HepG2 (cell line): ENCODE results near the gene LINC00237. TPM values are rescaled to one million over a fixed set of nuclear protein-coding genes. Genes with fewer than 3 reads are reported as not detected.

ENCODE experiments used
- AKAP8 ChIP-seq: sonication (generic); formaldehyde crosslinking; IDR thresholded peaks from 2 replicates; pipeline ENCODE4 v1.5.1; 2020; ENCODE audit warnings: mild to moderate bottlenecking, missing genetic modification reagents
- ARID2 ChIP-seq: sonication (generic); formaldehyde crosslinking; IDR thresholded peaks from 2 replicates; pipeline ENCODE4 v1.8.1; 2022; ENCODE audit warnings: mild to moderate bottlenecking, missing genetic modification reagents, borderline replicate concordance
- BATF2 ChIP-seq: sonication (generic); formaldehyde crosslinking; IDR thresholded peaks from 2 replicates; pipeline ENCODE4 v1.8.0; 2022; ENCODE audit warnings: mild to moderate bottlenecking, missing genetic modification reagents, moderate library complexity
- CERS6 ChIP-seq: sonication (generic); formaldehyde crosslinking; IDR thresholded peaks from 2 replicates; pipeline ENCODE4 v1.5.0; 2020; ENCODE audit warnings: missing genetic modification reagents
- FOSL1 ChIP-seq: sonication (generic); formaldehyde crosslinking; IDR thresholded peaks from 2 replicates; pipeline ENCODE4 v1.9.0; 2021; ENCODE audit warnings: missing genetic modification reagents, borderline replicate concordance
- FOXK2 ChIP-seq: fragments of 450-650 bp; IDR thresholded peaks from 2 replicates; pipeline ENCODE4 v1.6.1; 2016
- HHEX ChIP-seq: IDR thresholded peaks from 2 replicates; pipeline ENCODE4 v1.6.1; 2016; ENCODE audit warnings: control low read depth
- NR2F2 ChIP-seq: IDR thresholded peaks from 2 replicates; pipeline ENCODE4 v1.6.1; 2012; ENCODE audit warnings: low read depth, inconsistent platforms, borderline replicate concordance
- PREB ChIP-seq: sonication (generic); formaldehyde crosslinking; IDR thresholded peaks from 2 replicates; pipeline ENCODE4 v1.4.0; 2020; ENCODE audit warnings: missing genetic modification reagents
- REPIN1 ChIP-seq: sonication (generic); formaldehyde crosslinking; IDR thresholded peaks from 2 replicates; pipeline ENCODE4 v1.8.0; 2022; ENCODE audit warnings: missing genetic modification reagents, low read depth, mild to moderate bottlenecking, borderline replicate concordance
- SETDB1 ChIP-seq: sonication (generic); formaldehyde crosslinking; IDR thresholded peaks from 2 replicates; pipeline ENCODE4 v1.5.1; 2020; ENCODE audit warnings: missing genetic modification reagents, mild to moderate bottlenecking, borderline replicate concordance
- SMYD3 ChIP-seq: sonication (generic); formaldehyde crosslinking; IDR thresholded peaks from 2 replicates; pipeline ENCODE4 v1.8.1; 2023; ENCODE audit warnings: mild to moderate bottlenecking, missing genetic modification reagents
- SRSF4 ChIP-seq: fragments of 200-400 bp; formaldehyde crosslinking; IDR thresholded peaks from one replicate; pipeline ENCODE4 v1.6.1; 2018; ENCODE audit warnings: mild to moderate bottlenecking, low read depth, low read length, moderate library complexity; ENCODE audit not compliant: poor library complexity, severe bottlenecking
- ZFP37 ChIP-seq: sonication (generic); formaldehyde crosslinking; IDR thresholded peaks from 2 replicates; pipeline ENCODE4 v1.4.0; 2020; ENCODE audit warnings: missing genetic modification reagents, borderline replicate concordance
- ZFP82 ChIP-seq: sonication (generic); formaldehyde crosslinking; IDR thresholded peaks from 2 replicates; pipeline ENCODE4 v1.5.1; 2020; ENCODE audit warnings: mild to moderate bottlenecking, missing genetic modification reagents, borderline replicate concordance
- ZNF10 ChIP-seq: sonication (generic); formaldehyde crosslinking; IDR thresholded peaks from 2 replicates; pipeline ENCODE4 v1.4.0; 2020; ENCODE audit warnings: mild to moderate bottlenecking, low read depth, missing genetic modification reagents, borderline replicate concordance
- ZNF274 ChIP-seq: sonication (generic); formaldehyde crosslinking; IDR thresholded peaks from 2 replicates; pipeline ENCODE4 v1.5.1; 2020; ENCODE audit warnings: mild to moderate bottlenecking, missing genetic modification reagents
- ZNF331 ChIP-seq: sonication (generic); formaldehyde crosslinking; IDR thresholded peaks from 2 replicates; pipeline ENCODE4 v1.4.0; 2020; ENCODE audit warnings: missing genetic modification reagents
- ZNF343 ChIP-seq: sonication (generic); formaldehyde crosslinking; IDR thresholded peaks from 2 replicates; pipeline ENCODE4 v1.4.0; 2020; ENCODE audit warnings: mild to moderate bottlenecking, missing genetic modification reagents
- ZNF501 ChIP-seq: sonication (generic); formaldehyde crosslinking; IDR thresholded peaks from 2 replicates; pipeline ENCODE4 v1.5.1; 2020; ENCODE audit warnings: mild to moderate bottlenecking, moderate library complexity, missing genetic modification reagents
- ZNF543 ChIP-seq: sonication (generic); formaldehyde crosslinking; IDR thresholded peaks from 2 replicates; pipeline ENCODE4 v1.4.0; 2020; ENCODE audit warnings: mild to moderate bottlenecking, missing genetic modification reagents
- ZNF549 ChIP-seq: sonication (generic); formaldehyde crosslinking; IDR thresholded peaks from 2 replicates; pipeline ENCODE4 v1.5.0; 2020; ENCODE audit warnings: missing genetic modification reagents
- ZNF564 ChIP-seq: sonication (generic); formaldehyde crosslinking; IDR thresholded peaks from 2 replicates; pipeline ENCODE4 v1.8.1; 2023; ENCODE audit warnings: mild to moderate bottlenecking, missing genetic modification reagents
- ZNF703 ChIP-seq: sonication (generic); formaldehyde crosslinking; IDR thresholded peaks from 2 replicates; pipeline ENCODE4 v1.5.1; 2020; ENCODE audit warnings: missing genetic modification reagents, mild to moderate bottlenecking, moderate library complexity, borderline replicate concordance
- ZNF737 ChIP-seq: sonication (generic); formaldehyde crosslinking; IDR thresholded peaks from 2 replicates; pipeline ENCODE4 v1.5.0; 2020; ENCODE audit warnings: missing genetic modification reagents, mild to moderate bottlenecking, borderline replicate concordance
- ZNF782 ChIP-seq: sonication (generic); formaldehyde crosslinking; IDR thresholded peaks from 2 replicates; pipeline ENCODE4 v1.4.0; 2020; ENCODE audit warnings: missing genetic modification reagents, mild to moderate bottlenecking, borderline replicate concordance
- ZZZ3 ChIP-seq: sonication (generic); formaldehyde crosslinking; IDR thresholded peaks from 2 replicates; pipeline ENCODE4 v1.4.0; 2020; ENCODE audit warnings: missing genetic modification reagents, mild to moderate bottlenecking, borderline replicate concordance
- polyA plus RNA-seq, 8 experiments: library from polyadenylated mRNA; depleted of rRNA in 3 of 8; stranded (reverse) in 7 of 8; unstranded in 1 of 8; fragments of >200 nt; fragmentation: Illumina TruSeq in 4 of 8; extraction: Trizol in 4 of 8; gene quantifications; 2 replicates each; pipeline versions ENCODE4 v1.2.1 to v1.2.3, GENCODE V29; 2011 to 2016; ENCODE audit warnings: low read depth in 4 of 8, missing spikeins in 1 of 8, mixed read lengths in 1 of 8; ENCODE audit not compliant: insufficient read depth in 1 of 8
- total RNA-seq, 5 experiments: library from RNA; depleted of rRNA; stranded (reverse); fragments of >200 nt; fragmentation: Illumina TruSeq; extraction: Trizol; gene quantifications; 2 replicates each; pipeline ENCODE4 v1.2.3, GENCODE V29; 2016; ENCODE audit warnings: low read depth in 1 of 5
- TF ChIP-seq, protein P1 (sequence below): IDR thresholded peaks from 2 replicates; pipeline ENCODE4 v1.6.1; 2018; ENCODE audit warnings: missing genetic modification reagents

The LINC00237 gene
- total and polyA plus RNA-seq, 2 of the 13 experiments (the other 11 are each of a cell fraction or from before 2014, with no cell fraction given), result not detected

- TF ChIP-seq HHEX (CRISPR knock-in tag), result no peak
- no peak for TF ChIP-seq SETDB1
- TF ChIP-seq ZNF343 (CRISPR knock-in tag), result peak; percentile 94
- no peak for TF ChIP-seq FOSL1
- TF ChIP-seq, protein P1, sequence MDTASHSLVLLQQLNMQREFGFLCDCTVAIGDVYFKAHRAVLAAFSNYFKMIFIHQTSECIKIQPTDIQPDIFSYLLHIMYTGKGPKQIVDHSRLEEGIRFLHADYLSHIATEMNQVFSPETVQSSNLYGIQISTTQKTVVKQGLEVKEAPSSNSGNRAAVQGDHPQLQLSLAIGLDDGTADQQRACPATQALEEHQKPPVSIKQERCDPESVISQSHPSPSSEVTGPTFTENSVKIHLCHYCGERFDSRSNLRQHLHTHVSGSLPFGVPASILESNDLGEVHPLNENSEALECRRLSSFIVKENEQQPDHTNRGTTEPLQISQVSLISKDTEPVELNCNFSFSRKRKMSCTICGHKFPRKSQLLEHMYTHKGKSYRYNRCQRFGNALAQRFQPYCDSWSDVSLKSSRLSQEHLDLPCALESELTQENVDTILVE, result peak; percentile 62; the same call in 1 of the 2 replicates
- no peak for TF ChIP-seq CERS6 (CRISPR knock-in tag)
- TF ChIP-seq REPIN1 (CRISPR knock-in tag), result peak; percentile 77; the same call in 1 of the 2 replicates
- TF ChIP-seq FOXK2, result peak; percentile 97
- TF ChIP-seq PREB, result no peak
- no peak for TF ChIP-seq NR2F2
- peak; percentile 84 for TF ChIP-seq ZNF543 (CRISPR knock-in tag)
- TF ChIP-seq ZNF737, result peak; percentile 85; the same call in 1 of the 2 replicates
- TF ChIP-seq ARID2 (CRISPR knock-in tag), result peak; percentile 68; the same call in 1 of the 2 replicates
- peak; percentile 22; the same call in 1 of the 2 replicates for TF ChIP-seq BATF2 (CRISPR knock-in tag)
- TF ChIP-seq AKAP8 (CRISPR knock-in tag), result no peak
- no peak for TF ChIP-seq SRSF4
- TF ChIP-seq ZNF703 (CRISPR knock-in tag), result 0 out of 2 replicates have a peak, but pooled peaks have one; percentile 56
- peak; percentile 78 for TF ChIP-seq ZNF331 (CRISPR knock-in tag)
- TF ChIP-seq ZNF782 (CRISPR knock-in tag), result peak; percentile 92
- TF ChIP-seq ZNF10 (CRISPR knock-in tag), result no peak
- no peak for TF ChIP-seq ZNF549
- TF ChIP-seq ZFP82, result peak; percentile 49; the same call in 1 of the 2 replicates
- peak; percentile 77; the same call in 1 of the 2 replicates for TF ChIP-seq ZNF564 (CRISPR knock-in tag)
- no peak for TF ChIP-seq ZZZ3 (CRISPR knock-in tag)
- TF ChIP-seq ZFP37 (CRISPR knock-in tag), result no peak
- TF ChIP-seq SMYD3 (CRISPR knock-in tag), result 0 out of 2 replicates have a peak, but pooled peaks have one; percentile 18
- peak; percentile 84 for TF ChIP-seq ZNF501 (CRISPR knock-in tag)
- TF ChIP-seq ZNF274 (CRISPR knock-in tag), result peak; percentile 92
Observed at GRCh38 chr20:21125849-21126580, 19.9 kb upstream of the LINC00237 start, which contains the start of gene KIZ (continued).
